ENCODE measurements around the gene CAT. TPM values are rescaled to one million over a fixed set of nuclear protein-coding genes. Genes with fewer than 3 reads are reported as not detected.

CAT gene
- total RNA-seq, 1 experiment from 2014 or later: 65.9 TPM

DNA sequence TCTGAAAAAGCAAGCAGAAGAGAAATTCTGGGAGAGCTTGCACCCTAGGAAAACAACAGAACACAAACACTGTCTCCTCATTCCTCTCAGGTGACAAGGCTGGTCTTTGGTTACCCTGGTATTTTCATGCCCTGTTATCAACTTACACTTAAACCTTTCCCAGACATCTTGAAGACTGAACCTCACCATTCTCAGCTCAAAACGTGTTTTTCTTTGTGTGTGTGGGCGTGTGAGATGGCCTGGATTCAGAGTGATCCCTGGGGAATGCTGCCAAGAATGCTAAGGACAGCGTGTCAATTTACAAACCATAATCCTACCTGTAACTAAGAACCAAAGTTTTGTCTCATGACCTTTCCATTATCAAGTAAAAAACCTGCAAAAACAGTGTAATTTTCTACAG is 41.6 kb downstream of the CAT start:
- Histone ChIP-seq H3K4me3 (ENCODE audit: low read depth in 2 of 2, low read length in 2 of 2) (no peak overlapping the region), H3K4me1 (ENCODE audit: control insufficient read depth, insufficient read depth, low read length) (no peaks in the 10 kb centered on the region), H3K9me3 (ENCODE audit: control insufficient read depth, insufficient read depth, low read depth, low read length) (no peaks in the 10 kb centered on the region), H3K36me3 (ENCODE audit: control insufficient read depth, insufficient read depth, low read length) (no peaks in the 10 kb centered on the region), H3K27me3 (ENCODE audit: control insufficient read depth, insufficient read depth, low read length) (no peaks in the 10 kb centered on the region), H3K27ac (ENCODE audit: low read length) (no peak overlapping the region)
- intact Hi-C loops (cut with micrococcal nuclease; ENCODE audit: unreplicated experiment) (no loop called here), in situ Hi-C loops (cut with HindIII; ENCODE audit: low pct_unique_long_range_greater_than_20kb, low sequenced_read_pairs) (no loop called here)
- ATAC-seq (no peak), DNase-seq (ENCODE audit: low read depth, low spot score) (no peak)
- BruUV-seq (replicated peaks): no TSS peak
- ChIA-PET POLR2A (interaction anchor here (0.7 kb wide), 1 partner anchor 753 kb away, joined by 4 read pairs; no protein-coding TSS in a partner anchor), CTCF (interaction anchor here (0.8 kb wide), 1 partner anchor 16 kb away, joined by 3 read pairs; no protein-coding TSS in a partner anchor)
- TF ChIP-seq, protein P1, sequence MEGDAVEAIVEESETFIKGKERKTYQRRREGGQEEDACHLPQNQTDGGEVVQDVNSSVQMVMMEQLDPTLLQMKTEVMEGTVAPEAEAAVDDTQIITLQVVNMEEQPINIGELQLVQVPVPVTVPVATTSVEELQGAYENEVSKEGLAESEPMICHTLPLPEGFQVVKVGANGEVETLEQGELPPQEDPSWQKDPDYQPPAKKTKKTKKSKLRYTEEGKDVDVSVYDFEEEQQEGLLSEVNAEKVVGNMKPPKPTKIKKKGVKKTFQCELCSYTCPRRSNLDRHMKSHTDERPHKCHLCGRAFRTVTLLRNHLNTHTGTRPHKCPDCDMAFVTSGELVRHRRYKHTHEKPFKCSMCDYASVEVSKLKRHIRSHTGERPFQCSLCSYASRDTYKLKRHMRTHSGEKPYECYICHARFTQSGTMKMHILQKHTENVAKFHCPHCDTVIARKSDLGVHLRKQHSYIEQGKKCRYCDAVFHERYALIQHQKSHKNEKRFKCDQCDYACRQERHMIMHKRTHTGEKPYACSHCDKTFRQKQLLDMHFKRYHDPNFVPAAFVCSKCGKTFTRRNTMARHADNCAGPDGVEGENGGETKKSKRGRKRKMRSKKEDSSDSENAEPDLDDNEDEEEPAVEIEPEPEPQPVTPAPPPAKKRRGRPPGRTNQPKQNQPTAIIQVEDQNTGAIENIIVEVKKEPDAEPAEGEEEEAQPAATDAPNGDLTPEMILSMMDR (IDR thresholded peaks at IDR 0.05): no peak
- TF ChIP-seq TCF7L2 (IDR thresholded peaks at IDR 0.05; ENCODE audit: low read depth, low read length) (no peak), POLR2AphosphoS5 (IDR thresholded peaks at IDR 0.05; ENCODE audit: low read depth, low read length) (no peak), SIN3A (IDR thresholded peaks at IDR 0.05; ENCODE audit: borderline replicate concordance, insufficient read depth, low read depth, low read length) (no peak)
- TF ChIP-seq, protein P2, sequence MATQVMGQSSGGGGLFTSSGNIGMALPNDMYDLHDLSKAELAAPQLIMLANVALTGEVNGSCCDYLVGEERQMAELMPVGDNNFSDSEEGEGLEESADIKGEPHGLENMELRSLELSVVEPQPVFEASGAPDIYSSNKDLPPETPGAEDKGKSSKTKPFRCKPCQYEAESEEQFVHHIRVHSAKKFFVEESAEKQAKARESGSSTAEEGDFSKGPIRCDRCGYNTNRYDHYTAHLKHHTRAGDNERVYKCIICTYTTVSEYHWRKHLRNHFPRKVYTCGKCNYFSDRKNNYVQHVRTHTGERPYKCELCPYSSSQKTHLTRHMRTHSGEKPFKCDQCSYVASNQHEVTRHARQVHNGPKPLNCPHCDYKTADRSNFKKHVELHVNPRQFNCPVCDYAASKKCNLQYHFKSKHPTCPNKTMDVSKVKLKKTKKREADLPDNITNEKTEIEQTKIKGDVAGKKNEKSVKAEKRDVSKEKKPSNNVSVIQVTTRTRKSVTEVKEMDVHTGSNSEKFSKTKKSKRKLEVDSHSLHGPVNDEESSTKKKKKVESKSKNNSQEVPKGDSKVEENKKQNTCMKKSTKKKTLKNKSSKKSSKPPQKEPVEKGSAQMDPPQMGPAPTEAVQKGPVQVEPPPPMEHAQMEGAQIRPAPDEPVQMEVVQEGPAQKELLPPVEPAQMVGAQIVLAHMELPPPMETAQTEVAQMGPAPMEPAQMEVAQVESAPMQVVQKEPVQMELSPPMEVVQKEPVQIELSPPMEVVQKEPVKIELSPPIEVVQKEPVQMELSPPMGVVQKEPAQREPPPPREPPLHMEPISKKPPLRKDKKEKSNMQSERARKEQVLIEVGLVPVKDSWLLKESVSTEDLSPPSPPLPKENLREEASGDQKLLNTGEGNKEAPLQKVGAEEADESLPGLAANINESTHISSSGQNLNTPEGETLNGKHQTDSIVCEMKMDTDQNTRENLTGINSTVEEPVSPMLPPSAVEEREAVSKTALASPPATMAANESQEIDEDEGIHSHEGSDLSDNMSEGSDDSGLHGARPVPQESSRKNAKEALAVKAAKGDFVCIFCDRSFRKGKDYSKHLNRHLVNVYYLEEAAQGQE (IDR thresholded peaks at IDR 0.05; ENCODE audit: insufficient read depth in 1 of 2, low read depth in 2 of 2, low read length in 1 of 2): no peak

DNA sequence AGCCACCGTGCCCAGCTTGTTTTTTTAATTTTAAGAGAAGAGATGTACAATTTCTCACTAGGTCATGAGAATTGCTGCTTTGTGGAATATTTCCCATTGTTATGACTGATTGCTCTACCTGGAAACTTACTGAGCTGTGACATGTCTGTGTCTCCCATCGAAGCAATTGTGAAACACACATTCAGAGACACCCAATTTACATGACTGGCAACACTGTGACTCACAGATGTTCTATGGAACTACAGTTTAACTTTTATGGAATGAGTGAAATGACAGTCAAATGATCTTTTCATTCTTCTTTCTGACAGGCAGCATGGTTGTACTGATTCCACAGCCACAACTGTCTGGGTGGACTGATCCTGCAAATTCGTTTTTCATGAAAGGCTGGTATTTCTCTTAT is 42.6 kb downstream of the CAT start:
- intact Hi-C loops (cut with micrococcal nuclease; ENCODE audit: unreplicated experiment): no loop called here
- POLR2A ChIA-PET: no interaction called here
- Histone ChIP-seq H3K4me1 (ENCODE audit: control insufficient read depth, insufficient read depth, low read length) (no peaks in the 10 kb centered on the region), H3K27ac (ENCODE audit: low read length) (no peak overlapping the region), H3K4me3 (ENCODE audit: low read depth in 2 of 2, low read length in 2 of 2) (no peak overlapping the region), H3K9me3 (ENCODE audit: control insufficient read depth, insufficient read depth, low read depth, low read length) (no peaks in the 10 kb centered on the region), H3K27me3 (ENCODE audit: control insufficient read depth, insufficient read depth, low read length) (no peaks in the 10 kb centered on the region), H3K36me3 (ENCODE audit: control insufficient read depth, insufficient read depth, low read length) (no peaks in the 10 kb centered on the region)
- ATAC-seq: no peak
- BruUV-seq (replicated peaks): no TSS peak
- no peak for DNase-seq (ENCODE audit: low read depth, low spot score)
- in situ Hi-C loops (cut with HindIII; ENCODE audit: low pct_unique_long_range_greater_than_20kb, low sequenced_read_pairs): no loop called here
- CTCF ChIA-PET: no interaction called here
- TF ChIP-seq SIN3A (IDR thresholded peaks at IDR 0.05; ENCODE audit: borderline replicate concordance, insufficient read depth, low read depth, low read length) (no peak), POLR2AphosphoS5 (IDR thresholded peaks at IDR 0.05; ENCODE audit: low read depth, low read length) (no peak), TCF7L2 (IDR thresholded peaks at IDR 0.05; ENCODE audit: low read depth, low read length) (no peak)
- TF ChIP-seq, protein P2 (IDR thresholded peaks at IDR 0.05; ENCODE audit: insufficient read depth in 1 of 2, low read depth in 2 of 2, low read length in 1 of 2): no peak
- TF ChIP-seq, protein P1 (IDR thresholded peaks at IDR 0.05): no peak
